GM18868 (cell line): Measurements from ENCODE around the gene LIN28A.

ENCODE experiments used
- ATAC-seq: cut with Tn5 transposase; IDR thresholded peaks from one replicate; pipeline ENCODE4 v1.9.1; 2021; ENCODE audit warnings: mild to moderate bottlenecking, moderate library complexity; ENCODE audit not compliant: unreplicated experiment

LIN28A gene

GRCh38 chr1:26432793-26433192, 22.2 kb downstream of the LIN28A start:
- no peak for ATAC-seq

- no peak for ATAC-seq
Observed at GRCh38 chr1:26434161-26434752, 23.6 kb downstream of the LIN28A start.

- no peak for ATAC-seq
Observed at GRCh38 chr1:26438041-26438440, 27.4 kb downstream of the LIN28A start.

GRCh38 chr1:26440259-26440658, 29.6 kb downstream of the LIN28A start:
- no peak for ATAC-seq

- ATAC-seq = no peak
Observed at GRCh38 chr1:26449868-26450267, 39.3 kb downstream of the LIN28A start.

GRCh38 chr1:26450908-26451307, 40.3 kb downstream of the LIN28A start:
- no peak for ATAC-seq

DNA sequence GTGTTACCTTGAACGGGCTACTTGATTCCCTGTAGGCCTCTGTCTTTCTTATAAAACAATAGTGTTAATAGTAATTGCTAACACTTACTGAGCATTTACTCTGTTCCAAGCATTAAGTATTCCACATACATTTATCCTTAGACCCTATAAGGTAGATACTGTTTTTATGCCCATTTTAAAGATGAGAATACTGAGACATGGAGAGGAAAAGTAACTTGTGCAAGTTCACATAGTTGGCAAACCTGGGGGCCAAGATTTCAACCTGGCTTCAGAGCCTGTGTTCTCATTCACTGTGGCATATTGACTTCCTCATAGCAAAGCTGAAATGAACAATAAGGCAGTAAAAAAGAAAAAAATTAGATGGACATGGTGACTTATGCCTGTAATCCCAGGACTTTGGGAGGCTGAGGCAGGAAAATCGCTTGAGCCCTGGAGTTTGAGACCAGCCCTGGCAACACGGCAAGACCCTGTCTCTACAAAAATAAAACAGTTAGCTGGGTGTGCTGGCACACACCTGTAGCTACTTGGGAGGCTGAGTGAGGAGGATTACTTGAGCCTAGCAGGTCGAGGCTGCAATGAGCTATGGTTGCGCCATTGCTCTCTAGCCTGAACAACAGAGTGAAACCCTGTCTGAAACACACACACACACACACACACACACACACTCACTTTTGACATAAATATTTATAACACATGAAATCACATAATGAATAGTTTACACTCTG, 42.0 kb downstream of the LIN28A start:
- no peak for ATAC-seq

DNA sequence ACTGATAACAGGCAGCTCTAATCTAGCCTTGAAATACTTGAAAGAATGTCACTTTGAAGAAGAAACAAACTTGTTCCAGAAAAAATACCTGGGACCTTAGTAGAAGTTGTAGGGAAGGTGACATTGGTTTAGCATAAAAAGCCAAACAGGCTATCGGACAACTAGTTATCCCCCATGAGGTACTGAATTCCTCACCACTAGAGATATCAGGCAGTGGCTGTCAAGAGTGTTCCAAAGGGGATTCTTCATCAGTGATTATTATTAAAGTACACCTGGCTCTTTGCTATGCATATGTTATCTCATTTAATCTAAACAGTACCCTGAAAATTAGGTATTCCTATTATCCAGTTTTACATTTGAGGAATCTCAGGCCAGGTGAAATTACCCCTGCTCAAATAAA, 48.5 kb downstream of the LIN28A start:
- no peak for ATAC-seq

DNA sequence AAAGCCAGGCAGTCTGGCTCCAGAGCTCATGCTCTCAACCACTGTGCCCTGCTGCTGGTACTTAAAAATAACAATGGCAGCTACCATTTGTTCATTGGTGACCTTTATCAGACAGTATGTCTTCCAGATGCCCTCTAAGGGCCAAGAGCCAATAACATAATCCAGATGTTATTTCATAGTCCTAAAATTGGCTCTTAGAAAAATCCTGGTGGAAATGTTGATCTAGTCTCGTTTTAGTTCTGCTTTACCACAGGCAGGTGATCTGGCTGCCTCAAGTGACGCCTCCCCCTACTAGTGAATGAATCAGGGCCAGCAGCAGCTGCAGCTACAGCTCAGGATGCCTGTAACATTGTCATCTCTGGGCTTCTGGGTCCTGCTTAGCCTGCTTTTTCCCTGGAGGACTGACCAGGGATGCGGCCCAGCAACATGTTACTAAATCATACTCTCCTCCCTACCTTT, 49.0 kb downstream of the LIN28A start:
- ATAC-seq = no peak

- no peak for ATAC-seq
Observed at GRCh38 chr1:26468911-26469310, 58.3 kb downstream of the LIN28A start.

DNA sequence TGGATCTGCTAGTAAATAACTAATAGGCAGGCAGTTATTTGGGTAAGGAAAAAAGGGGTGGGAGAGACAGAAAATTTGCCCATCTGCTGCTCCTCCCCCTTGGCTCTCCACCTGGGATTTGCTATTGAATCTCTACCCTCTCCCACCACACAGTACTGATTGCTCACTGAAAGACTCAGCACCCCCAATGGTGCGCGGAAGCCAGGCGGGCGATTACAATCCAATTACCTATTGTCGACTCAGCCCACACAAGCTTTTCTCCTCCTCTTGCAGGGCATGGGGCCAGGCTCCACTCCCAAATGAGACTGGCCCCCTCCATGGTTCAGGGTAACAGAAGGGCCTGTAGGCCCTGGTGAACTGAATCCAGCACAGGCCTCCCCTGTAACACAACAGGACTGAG, 58.9 kb downstream of the LIN28A start:
- no peak for ATAC-seq

- no peak for ATAC-seq
Observed at GRCh38 chr1:26470878-26471497, 60.4 kb downstream of the LIN28A start.

- ATAC-seq = peak; percentile 9
Observed at GRCh38 chr1:26471498-26472319, 61.1 kb downstream of the LIN28A start.

- peak; percentile 52 for ATAC-seq
Observed at GRCh38 chr1:26472320-26472900, 61.8 kb downstream of the LIN28A start, which contains the start of gene HMGN2. Gene HMGN2, plus strand, starts transcription at chr1:26472440. Its CDS starts 173 bp downstream, at chr1:26472613.

DNA sequence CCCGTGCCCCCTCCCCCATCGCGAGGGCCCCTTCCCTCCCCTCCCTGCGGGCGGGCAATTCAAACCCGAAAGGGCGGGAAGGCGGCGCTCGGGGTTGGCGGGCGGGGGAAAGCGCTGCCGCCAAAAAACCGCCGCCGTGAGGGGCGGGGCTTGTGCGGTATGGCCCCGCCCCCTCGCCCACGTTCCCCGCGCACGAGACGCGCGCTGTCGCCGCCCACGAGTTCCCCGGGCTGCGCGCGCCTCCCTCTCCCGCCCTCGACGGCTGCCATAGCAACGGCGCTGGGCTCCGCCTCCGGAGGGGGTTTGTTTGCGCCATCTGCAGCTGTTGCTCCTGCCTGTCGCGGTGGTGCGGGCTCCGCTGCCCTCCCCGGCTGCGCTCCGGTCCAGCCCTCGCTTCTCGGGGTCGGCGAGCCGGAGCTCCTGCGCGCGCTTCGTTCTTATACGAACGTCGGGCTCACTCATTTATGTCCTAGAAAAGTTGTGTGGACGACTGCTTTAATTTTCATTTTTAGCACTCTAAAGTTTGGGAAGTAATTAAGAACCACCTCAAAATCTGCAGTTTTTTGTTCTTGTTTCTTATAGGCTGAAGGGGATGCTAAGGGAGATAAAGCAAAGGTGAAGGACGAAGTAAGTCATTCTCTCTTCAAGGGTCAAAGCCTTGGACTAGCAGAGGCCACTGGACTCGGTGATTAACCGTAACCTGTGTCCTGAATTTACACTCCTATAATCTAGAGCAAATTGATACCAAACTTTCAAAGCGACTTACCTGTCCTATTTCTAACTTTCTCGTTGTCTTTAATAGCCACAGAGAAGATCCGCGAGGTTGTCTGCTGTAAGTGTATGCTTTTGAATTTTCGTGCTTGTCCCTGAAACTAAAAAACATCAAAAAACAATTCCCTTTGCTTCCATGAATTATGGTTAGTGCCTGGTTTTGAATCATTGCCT, 62.6 kb downstream of the LIN28A start:
- ATAC-seq = peak; percentile 80

DNA sequence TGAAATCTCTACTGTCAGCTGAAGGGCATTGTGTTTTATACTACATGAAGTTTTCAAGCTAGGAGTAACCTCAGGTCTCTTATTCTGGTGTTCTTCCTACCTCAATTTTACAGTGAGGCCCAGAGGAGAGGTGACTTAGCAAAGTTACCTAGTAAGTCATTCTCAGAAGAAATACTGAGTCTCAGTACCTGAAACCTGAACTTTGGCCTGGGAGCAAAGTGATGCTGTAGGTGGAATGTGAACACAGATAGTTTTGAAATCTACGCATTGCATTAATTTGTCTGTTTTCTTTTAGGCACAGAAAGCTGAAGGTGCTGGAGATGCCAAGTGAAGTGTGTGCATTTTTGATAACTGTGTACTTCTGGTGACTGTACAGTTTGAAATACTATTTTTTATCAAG, 64.2 kb downstream of the LIN28A start:
- ATAC-seq = no peak

- ATAC-seq = no peak
Observed at GRCh38 chr1:26475989-26476388, 65.4 kb downstream of the LIN28A start.

- no peak for ATAC-seq
Observed at GRCh38 chr1:26476958-26477357, 66.3 kb downstream of the LIN28A start.

DNA sequence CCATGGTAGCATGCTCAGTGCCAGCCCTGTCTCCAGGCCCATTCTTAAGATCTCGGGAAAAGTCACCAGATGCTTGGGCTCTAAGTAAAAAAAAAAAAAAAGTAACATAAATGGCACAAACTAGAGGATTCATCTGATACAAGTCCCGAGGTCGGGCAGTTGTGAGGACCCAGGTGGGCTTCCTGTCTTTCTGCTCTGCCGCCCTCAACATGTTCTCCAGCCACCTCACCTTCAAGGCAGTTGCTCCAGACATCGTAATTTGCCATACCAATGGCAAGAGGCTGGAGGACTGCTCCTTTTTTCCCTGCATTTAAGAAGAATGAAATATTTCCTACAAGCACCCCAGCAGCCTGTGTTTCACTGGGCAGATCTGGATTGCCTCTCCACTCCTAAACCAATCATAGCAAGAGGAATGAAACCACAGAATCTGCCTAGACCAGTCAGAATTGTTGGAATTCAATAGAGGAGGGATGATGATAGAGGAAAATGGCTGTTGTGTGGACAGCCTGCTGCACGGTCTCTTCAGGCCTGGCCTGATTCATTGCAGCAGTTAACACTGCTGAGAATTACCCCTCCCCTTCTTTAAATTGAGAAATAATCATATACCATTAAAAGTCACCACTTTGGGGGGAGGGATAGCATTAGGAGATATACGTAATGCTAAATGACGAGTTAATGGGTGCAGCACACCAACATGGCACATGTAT, 67.0 kb downstream of the LIN28A start:
- ATAC-seq = no peak
